ENCODE results near the gene PROCA1.
"Not testable (repeated sequence)": the region's sequence is repeated elsewhere in the genome, so short reads cannot be mapped to it uniquely, and the experiment has no call there.

The PROCA1 gene

DNA sequence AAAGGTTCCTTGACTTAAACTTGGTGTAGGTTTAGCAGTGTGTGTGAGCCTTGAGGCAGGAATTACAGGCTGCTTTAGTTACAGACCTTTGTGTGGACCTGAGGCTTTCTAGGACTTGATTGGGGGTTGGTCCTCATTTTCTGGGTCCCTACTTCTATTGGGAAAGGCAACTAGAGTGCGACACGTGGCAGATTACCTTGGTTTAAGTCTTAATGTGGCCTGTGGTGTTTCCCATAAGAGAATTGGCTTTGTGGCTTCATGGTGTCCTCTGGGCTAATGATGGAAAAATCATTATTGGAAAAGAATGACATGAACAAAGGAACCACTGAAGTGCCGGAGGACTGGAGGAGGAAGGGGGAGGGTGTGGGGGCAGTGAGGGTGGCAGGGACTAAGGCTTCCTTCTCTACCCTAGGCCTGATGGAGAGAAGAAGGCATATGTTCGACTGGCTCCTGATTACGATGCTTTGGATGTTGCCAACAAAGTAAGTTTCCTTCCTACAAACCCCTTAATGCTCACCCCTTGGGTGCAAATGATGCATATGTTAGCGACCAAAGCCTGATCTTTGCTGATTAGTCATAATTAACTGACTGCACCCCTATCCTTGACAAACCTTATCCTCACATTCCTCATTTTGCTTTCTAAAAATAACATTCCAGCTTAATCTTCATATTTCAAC, 11.6 kb upstream of the PROCA1 start:
- H3K79me1 ChIP-seq (ENCODE audit: low read length), result peaks cover 37% of the 10 kb centered on the region
- no peaks in the 10 kb centered on the region for H3K9me3 ChIP-seq (ENCODE audit: insufficient read depth, low read depth, low read length)

DNA sequence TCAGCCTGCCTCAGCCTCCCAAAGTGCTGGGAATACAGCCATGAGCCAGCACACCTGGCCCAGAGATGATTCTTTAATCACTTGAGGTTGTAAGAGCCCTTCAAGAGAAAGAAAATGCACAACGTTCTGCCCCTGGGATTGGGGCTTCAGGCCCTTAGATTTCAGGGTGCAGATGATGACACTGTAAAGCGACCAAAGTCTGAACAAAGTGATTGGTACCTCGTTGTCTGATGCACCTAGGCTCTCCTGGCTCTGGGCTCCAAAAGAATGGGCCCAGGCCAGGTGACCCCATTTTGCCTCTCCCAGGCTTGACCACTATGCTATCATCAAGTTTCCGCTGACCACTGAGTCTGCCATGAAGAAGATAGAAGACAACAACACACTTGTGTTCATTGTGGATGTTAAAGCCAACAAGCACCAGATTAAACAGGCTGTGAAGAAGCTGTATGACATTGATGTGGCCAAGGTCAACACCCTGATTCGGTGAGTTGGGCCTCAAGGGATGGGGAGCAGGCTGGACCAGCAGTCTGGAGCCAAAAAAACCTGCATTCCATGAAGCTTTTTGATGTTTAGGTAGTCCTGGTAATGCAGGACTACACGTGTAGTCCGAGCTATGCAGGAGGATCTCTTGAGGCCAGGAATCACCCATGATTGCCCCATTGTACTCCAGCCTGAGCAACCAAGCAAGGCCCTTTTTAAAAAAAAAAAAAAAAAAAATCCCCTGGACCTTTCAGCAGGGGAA, 10.9 kb upstream of the PROCA1 start:
- WGBS (ENCODE audit: extremely low coverage, insufficient coverage, insufficient read length), result no CpG with 5 or more reads among the region's 7 CpGs
- Histone ChIP-seq H3K27ac (ENCODE audit: low read depth, low read length) (peak overlapping the region; percentile 18), H3K14ac (ENCODE audit: low read length) (no peak overlapping the region)

More for the DNA sequence above, 11.6 kb upstream of the PROCA1 start:
- Histone ChIP-seq H3K4me2 (ENCODE audit: low read length) (no peak overlapping the region), H3K79me2 (ENCODE audit: control insufficient read depth, insufficient read depth, low read length, poor library complexity) (peaks cover 21% of the 10 kb centered on the region), H2AFZ (ENCODE audit: insufficient read depth, low read length, poor library complexity) (no peak overlapping the region), H3K9ac (ENCODE audit: low read length) (no peak overlapping the region), H2BK12ac (ENCODE audit: low read length) (no peak overlapping the region), H4K12ac (ENCODE audit: low read depth, low read length) (no peak overlapping the region), H2BK5ac (ENCODE audit: low read depth, low read length, poor library complexity) (no peak overlapping the region), H4K91ac (ENCODE audit: low read depth, low read length) (no peak overlapping the region), H3K27ac (ENCODE audit: low read depth, low read length) (no peak overlapping the region), H3K23ac (ENCODE audit: low read length) (no peak overlapping the region), H4K8ac (ENCODE audit: low read depth, low read length) (no peak overlapping the region), H3K14ac (ENCODE audit: low read length) (no peak overlapping the region), H3K4me3 (ENCODE audit: low read depth, low read length) (no peak overlapping the region), H3K4me1 (ENCODE audit: control insufficient read depth in 1 of 2, insufficient read depth in 2 of 2, low read length in 2 of 2) (peaks cover 16 to 23% of the 10 kb centered on the region in 2 experiments), H3K36me3 (ENCODE audit: control insufficient read depth in 1 of 2, insufficient read depth in 2 of 2, low read length in 2 of 2) (peaks cover 27 to 36% of the 10 kb centered on the region in 2 experiments), H2BK120ac (ENCODE audit: insufficient read depth, low read length, poor library complexity) (no peak overlapping the region), H2AK5ac (ENCODE audit: low read length) (no peak overlapping the region), H3K4ac (ENCODE audit: low read depth, low read length) (no peak overlapping the region), H3K18ac (ENCODE audit: low read length) (no peak overlapping the region), H3K27me3 (ENCODE audit: insufficient read depth, low read length) (no peaks in the 10 kb centered on the region)
- DNase-seq, result no peak
- no CpG with 5 or more reads among the region's 6 CpGs for WGBS (ENCODE audit: extremely low coverage, insufficient coverage, insufficient read length)

DNA sequence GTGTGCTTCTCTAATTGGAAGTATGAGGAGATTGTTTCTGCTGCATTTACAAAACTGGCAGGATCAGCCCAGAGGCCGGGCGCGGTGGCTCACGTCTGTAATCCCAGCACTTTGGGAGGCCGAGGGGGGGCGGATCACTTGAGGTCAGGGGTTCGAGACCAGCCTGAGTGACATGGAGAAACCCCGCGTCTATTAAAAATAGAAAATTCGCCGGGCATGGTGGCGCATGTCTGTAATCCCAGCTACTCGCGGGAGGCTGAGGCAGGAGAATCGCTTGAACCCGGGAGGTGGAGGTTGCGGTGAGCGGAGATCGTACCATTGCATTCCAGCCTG, 9.3 kb upstream of the PROCA1 start:
- Histone ChIP-seq H3K36me3 (ENCODE audit: control insufficient read depth in 1 of 2, insufficient read depth in 2 of 2, low read length in 2 of 2) (peaks cover 28 to 36% of the 10 kb centered on the region in 2 experiments), H3K79me2 (ENCODE audit: control insufficient read depth, insufficient read depth, low read length, poor library complexity) (peaks cover 32% of the 10 kb centered on the region), H3K4me3 (ENCODE audit: low read depth, low read length) (peak overlapping the region; percentile 55), H3K4me1 (ENCODE audit: control insufficient read depth in 1 of 2, insufficient read depth in 2 of 2, low read length in 2 of 2) (peaks cover 18 to 27% of the 10 kb centered on the region in 2 experiments), H3K14ac (ENCODE audit: low read length) (peak overlapping the region; percentile 14), H3K79me1 (ENCODE audit: low read length) (peaks cover 37% of the 10 kb centered on the region), H3K9ac (ENCODE audit: low read length) (peak overlapping the region; percentile 71), H3K4me2 (ENCODE audit: low read length) (peak overlapping the region; percentile 90), H3K4ac (ENCODE audit: low read depth, low read length) (peak overlapping the region; percentile 100)
- not testable (repeated sequence) for H2BK5ac ChIP-seq (ENCODE audit: low read depth, low read length, poor library complexity); H2BK120ac ChIP-seq (ENCODE audit: insufficient read depth, low read length, poor library complexity); H2AK5ac ChIP-seq (ENCODE audit: low read length); H4K8ac ChIP-seq (ENCODE audit: low read depth, low read length); H2BK12ac ChIP-seq (ENCODE audit: low read length); H3K27me3 ChIP-seq (ENCODE audit: insufficient read depth, low read length); H4K91ac ChIP-seq (ENCODE audit: low read depth, low read length); H3K18ac ChIP-seq (ENCODE audit: low read length); H3K9me3 ChIP-seq (ENCODE audit: insufficient read depth, low read depth, low read length); H2AFZ ChIP-seq (ENCODE audit: insufficient read depth, low read length, poor library complexity); H3K27ac ChIP-seq (ENCODE audit: low read depth, low read length); H3K23ac ChIP-seq (ENCODE audit: low read length); H4K12ac ChIP-seq (ENCODE audit: low read depth, low read length); DNase-seq
- no CpG with 5 or more reads among the region's 19 CpGs for WGBS (ENCODE audit: extremely low coverage, insufficient coverage, insufficient read length)

More for the DNA sequence above, 10.9 kb upstream of the PROCA1 start:
- Histone ChIP-seq H3K36me3 (ENCODE audit: control insufficient read depth in 1 of 2, insufficient read depth in 2 of 2, low read length in 2 of 2) (peaks cover 27 to 36% of the 10 kb centered on the region in 2 experiments), H2AFZ (ENCODE audit: insufficient read depth, low read length, poor library complexity) (no peak overlapping the region), H3K79me1 (ENCODE audit: low read length) (peaks cover 36% of the 10 kb centered on the region), H3K9ac (ENCODE audit: low read length) (peak overlapping the region; percentile 38), H4K12ac (ENCODE audit: low read depth, low read length) (no peak overlapping the region), H3K4me3 (ENCODE audit: low read depth, low read length) (no peak overlapping the region), H4K8ac (ENCODE audit: low read depth, low read length) (no peak overlapping the region), H3K4ac (ENCODE audit: low read depth, low read length) (peak overlapping the region; percentile 30), H3K4me1 (ENCODE audit: control insufficient read depth in 1 of 2, insufficient read depth in 2 of 2, low read length in 2 of 2) (peaks cover 16 to 26% of the 10 kb centered on the region in 2 experiments), H2BK120ac (ENCODE audit: insufficient read depth, low read length, poor library complexity) (no peak overlapping the region), H4K91ac (ENCODE audit: low read depth, low read length) (no peak overlapping the region), H2BK5ac (ENCODE audit: low read depth, low read length, poor library complexity) (no peak overlapping the region), H2AK5ac (ENCODE audit: low read length) (no peak overlapping the region), H3K18ac (ENCODE audit: low read length) (no peak overlapping the region), H3K23ac (ENCODE audit: low read length) (no peak overlapping the region), H3K27me3 (ENCODE audit: insufficient read depth, low read length) (no peaks in the 10 kb centered on the region), H2BK12ac (ENCODE audit: low read length) (no peak overlapping the region), H3K9me3 (ENCODE audit: insufficient read depth, low read depth, low read length) (no peaks in the 10 kb centered on the region), H3K4me2 (ENCODE audit: low read length) (peak overlapping the region; percentile 21), H3K79me2 (ENCODE audit: control insufficient read depth, insufficient read depth, low read length, poor library complexity) (peaks cover 22% of the 10 kb centered on the region)
- no peak for DNase-seq

DNA sequence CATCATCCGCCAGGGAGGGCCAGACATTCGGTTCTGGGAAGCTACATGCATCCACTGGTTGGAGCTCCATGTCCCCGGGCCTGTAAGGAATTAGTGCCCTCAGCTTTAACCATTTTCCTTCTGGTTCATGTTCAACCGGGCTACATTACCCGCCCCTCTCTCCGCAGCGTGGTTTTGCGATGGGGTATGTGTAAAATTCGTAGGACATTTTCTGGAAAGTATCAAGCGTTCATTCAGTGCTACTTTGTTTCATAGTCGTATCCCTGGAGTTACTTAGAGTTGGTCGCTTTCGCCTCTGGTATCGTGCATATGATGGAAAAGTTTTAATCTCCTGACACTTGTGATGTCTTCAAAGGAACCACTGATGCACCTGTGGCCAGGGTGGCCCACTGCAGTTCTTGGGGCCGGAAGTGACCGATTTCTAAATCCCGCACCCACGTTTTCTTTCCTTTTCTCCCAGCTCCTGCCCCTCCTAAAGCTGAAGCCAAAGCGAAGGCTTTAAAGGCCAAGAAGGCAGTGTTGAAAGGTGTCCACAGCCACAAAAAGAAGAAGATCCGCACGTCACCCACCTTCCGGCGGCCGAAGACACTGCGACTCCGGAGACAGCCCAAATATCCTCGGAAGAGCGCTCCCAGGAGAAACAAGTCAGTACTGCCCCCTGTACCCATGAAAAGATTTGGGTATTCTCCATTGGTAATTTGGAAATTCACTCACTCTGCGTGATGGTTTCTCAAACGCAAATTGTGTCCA, 8.7 kb upstream of the PROCA1 start:
- Histone ChIP-seq H4K91ac (ENCODE audit: low read depth, low read length) (peak overlapping the region; percentile 96), H2AFZ (ENCODE audit: insufficient read depth, low read length, poor library complexity) (peak overlapping the region; percentile 91), H3K4me1 (ENCODE audit: control insufficient read depth in 1 of 2, insufficient read depth in 2 of 2, low read length in 2 of 2) (peaks cover 22 to 32% of the 10 kb centered on the region in 2 experiments), H3K14ac (ENCODE audit: low read length) (peak overlapping the region; percentile 99), H2BK5ac (ENCODE audit: low read depth, low read length, poor library complexity) (peak overlapping the region; percentile 96), H3K23ac (ENCODE audit: low read length) (no peak overlapping the region), H3K27me3 (ENCODE audit: insufficient read depth, low read length) (no peaks in the 10 kb centered on the region), H3K9ac (ENCODE audit: low read length) (peak overlapping the region; percentile 100), H3K36me3 (ENCODE audit: control insufficient read depth in 1 of 2, insufficient read depth in 2 of 2, low read length in 2 of 2) (peaks cover 33 to 40% of the 10 kb centered on the region in 2 experiments), H2BK12ac (ENCODE audit: low read length) (no peak overlapping the region), H4K8ac (ENCODE audit: low read depth, low read length) (peak overlapping the region; percentile 96), H3K79me1 (ENCODE audit: low read length) (peaks cover 32% of the 10 kb centered on the region), H3K4me3 (ENCODE audit: low read depth, low read length) (peak overlapping the region; percentile 98), H3K4ac (ENCODE audit: low read depth, low read length) (peak overlapping the region; percentile 100), H2BK120ac (ENCODE audit: insufficient read depth, low read length, poor library complexity) (peak overlapping the region; percentile 97), H3K18ac (ENCODE audit: low read length) (peak overlapping the region; percentile 98), H2AK5ac (ENCODE audit: low read length) (peak overlapping the region; percentile 100), H3K27ac (ENCODE audit: low read depth, low read length) (peak overlapping the region; percentile 85), H4K12ac (ENCODE audit: low read depth, low read length) (peak overlapping the region; percentile 95), H3K79me2 (ENCODE audit: control insufficient read depth, insufficient read depth, low read length, poor library complexity) (peaks cover 29% of the 10 kb centered on the region), H3K9me3 (ENCODE audit: insufficient read depth, low read depth, low read length) (no peaks in the 10 kb centered on the region), H3K4me2 (ENCODE audit: low read length) (peak overlapping the region; percentile 90)
- no CpG with 5 or more reads among the region's 30 CpGs for WGBS (ENCODE audit: extremely low coverage, insufficient coverage, insufficient read length)
- DNase-seq, result no peak

Data from trophoblast cell (in vitro differentiated cells and primary cell).